Upper lobe of left lung (tissue), 6 donors: ENCODE results near the gene NOL3. TPM values are rescaled to one million over a fixed set of nuclear protein-coding genes. Genes with fewer than 3 reads are reported as not detected.
A peak's percentile ranks its signal among the peaks of the same experiment; 100 is the strongest.

Experiments
- ATAC-seq, 2 donors: fragments of 200-7000 bp; cut with Tn5 transposase; one replicate each; pipeline ENCODE4 v1.9.1; 2022; ENCODE audit warnings: mild to moderate bottlenecking in 2 of 2, moderate library complexity in 2 of 2; ENCODE audit not compliant: low FRiP score in 2 of 2
- DNase-seq, 2 donors: peaks; one replicate each; pipeline ENCODE4 v3.0.0-alpha.2; 2019 to 2020
- H3K27ac ChIP-seq, 4 donors: fragments of 200-600 bp; sonication (generic); one replicate each; pipeline ENCODE4 v1.5.1; 2016 to 2019
- H3K27me3 ChIP-seq, 4 donors: fragments of 200-600 bp; sonication (generic); one replicate each; pipeline ENCODE4 v1.5.1; 2017 to 2019
- H3K36me3 ChIP-seq, 4 donors: fragments of 200-600 bp; sonication (generic); one replicate each; pipeline ENCODE4 v1.5.1; 2016 to 2019
- H3K4me1 ChIP-seq, 4 donors: fragments of 200-600 bp; sonication (generic); one replicate each; pipeline ENCODE4 v1.5.1; 2018 to 2019
- H3K4me3 ChIP-seq, 4 donors: fragments of 200-600 bp; sonication (generic); one replicate each; pipeline ENCODE4 v1.5.1; 2017 to 2019; ENCODE audit warnings: mild to moderate bottlenecking in 2 of 4, moderate library complexity in 1 of 4
- H3K9me3 ChIP-seq, 4 donors: fragments of 200-600 bp; sonication (generic); one replicate each; pipeline ENCODE4 v1.5.1; 2018 to 2019
- CTCF ChIP-seq, 6 experiments: fragments of 450-650 bp in 4 of 6; fragments of 200-600 bp in 2 of 6; sonication (generic) in 2 of 6; IDR thresholded peaks; one replicate each; pipeline ENCODE4 v1.5.1; 2016 to 2019; ENCODE audit warnings: antibody characterized with exemption in 6 of 6
- EP300 ChIP-seq, 4 donors: sonication (generic); formaldehyde crosslinking; IDR thresholded peaks; one replicate each; pipeline ENCODE4 v1.5.1; 2017; ENCODE audit warnings: antibody characterized with exemption in 4 of 4, control low read depth in 2 of 4
- POLR2A ChIP-seq, 4 donors: fragments of 450-650 bp; IDR thresholded peaks; one replicate each; pipeline ENCODE4 v1.5.1; 2016 to 2017; ENCODE audit warnings: antibody characterized with exemption in 4 of 4, mild to moderate bottlenecking in 2 of 4
- POLR2AphosphoS5 ChIP-seq, 2 donors: sonication (generic); formaldehyde crosslinking; IDR thresholded peaks; one replicate each; pipeline ENCODE4 v1.5.1; 2017; ENCODE audit warnings: antibody characterized with exemption in 2 of 2
- WGBS, 2 donors: methylation state at CpG; one replicate each; pipeline ENCODE4 v1.1.5; 2017 to 2018; 5-methylcytosine and 5-hydroxymethylcytosine counted together
- total RNA-seq, 6 donors: library from RNA; depleted of rRNA in 4 of 6; stranded (reverse); fragments of >200 nt in 4 of 6; gene quantifications; one replicate each; pipeline versions ENCODE4 v1.1.0 to v1.2.1, GENCODE V29; 2016 to 2021
- donor health status: DM: no; HTN: no; CAD: no; lungs with moderate emphysema.
- donor health status: DM: no; HTN: yes; CAD: no; lungs with severe emphysema.

The NOL3 gene
- total RNA-seq, 6 donors from 2014 or later = 36.5 to 135 (median 58.0) TPM

GRCh38 chr16:67190448-67191399 lies 20.4 kb downstream of the NOL3 start:
- H3K36me3 ChIP-seq = peaks cover 10 to 27% (median 20%) of the 10 kb centered on the region in 4 donors
- 71 to 72% methylated on average over 13 of the region's 13 CpGs for WGBS, 2 donors
- TF ChIP-seq POLR2AphosphoS5 (IDR thresholded peaks at IDR 0.05) = no peak
- TF ChIP-seq CTCF (IDR thresholded peaks at IDR 0.05) = no peak
- TF ChIP-seq EP300 (IDR thresholded peaks at IDR 0.05) = no peak
- no peak for TF ChIP-seq POLR2A (IDR thresholded peaks at IDR 0.05)
- H3K4me3 ChIP-seq = peak overlapping the region in 3 of 4 donors; percentile 33 to 46 (median 37)
- no peaks in the 10 kb centered on the region for H3K9me3 ChIP-seq
- no peak for ATAC-seq
- no peaks in the 10 kb centered on the region for H3K27me3 ChIP-seq
- peaks cover 25 to 51% (median 34%) of the 10 kb centered on the region in 4 donors for H3K4me1 ChIP-seq
- peak overlapping the region; percentile 38 to 89 (median 48) for H3K27ac ChIP-seq
- DNase-seq = no peak

GRCh38 chr16:67191411-67191994 lies 21.2 kb downstream of the NOL3 start:
- H3K27me3 ChIP-seq = no peaks in the 10 kb centered on the region
- H3K4me3 ChIP-seq = peak overlapping the region in 3 of 4 donors; percentile 92 to 99 (median 98)
- ATAC-seq (no peak), DNase-seq (no peak)
- TF ChIP-seq POLR2A (IDR thresholded peaks at IDR 0.05) = no peak
- TF ChIP-seq POLR2AphosphoS5 (IDR thresholded peaks at IDR 0.05) = no peak
- no peak for TF ChIP-seq CTCF (IDR thresholded peaks at IDR 0.05)
- TF ChIP-seq EP300 (IDR thresholded peaks at IDR 0.05) = no peak
- H3K9me3 ChIP-seq = no peaks in the 10 kb centered on the region
- H3K36me3 ChIP-seq = peaks cover 18 to 35% (median 28%) of the 10 kb centered on the region in 4 donors
- WGBS, 2 donors = 17 to 19% methylated on average over 9 of the region's 9 CpGs
- peak overlapping the region in 3 of 4 donors; percentile 46 to 89 (median 88) for H3K27ac ChIP-seq
- H3K4me1 ChIP-seq = peaks cover 23 to 46% (median 29%) of the 10 kb centered on the region in 4 donors

- ATAC-seq (peak; percentile 90 to 97), DNase-seq (peak; percentile 95 to 97)
- peaks cover 23 to 46% (median 29%) of the 10 kb centered on the region in 4 donors for H3K4me1 ChIP-seq
- no peaks in the 10 kb centered on the region for H3K27me3 ChIP-seq
- peak within 1 kb of the TSS; percentile 79 to 89 (median 84) for H3K27ac ChIP-seq
- peak in 4 of 6 experiments; percentile 12 to 44 (median 22) for TF ChIP-seq CTCF (IDR thresholded peaks at IDR 0.05)
- TF ChIP-seq POLR2A (IDR thresholded peaks at IDR 0.05) = peak in 3 of 4 donors; percentile 41 to 87 (median 48)
- TF ChIP-seq EP300 (IDR thresholded peaks at IDR 0.05) = peak in 1 of 4 donors; percentile 57
- peak; percentile 96 to 98 for TF ChIP-seq POLR2AphosphoS5 (IDR thresholded peaks at IDR 0.05)
- H3K36me3 ChIP-seq = peaks cover 18 to 41% (median 34%) of the 10 kb centered on the region in 4 donors
- 0 to 1% methylated on average over 9 to 52 of the region's 54 CpGs for WGBS, 2 donors
- no peaks in the 10 kb centered on the region for H3K9me3 ChIP-seq
- peak within 1 kb of the TSS; percentile 92 to 99 (median 98) for H3K4me3 ChIP-seq
Measured at GRCh38 chr16:67191995-67192681, 21.8 kb downstream of the NOL3 start, which contains the start of gene E2F4. Gene E2F4 (plus strand): TSS chr16:67192155. CDS start chr16:67192228, 73 bp downstream.

- H3K4me1 ChIP-seq = peaks cover 23 to 50% (median 31%) of the 10 kb centered on the region in 4 donors
- peak overlapping the region; percentile 92 to 99 (median 98) for H3K4me3 ChIP-seq
- H3K9me3 ChIP-seq = no peaks in the 10 kb centered on the region
- DNase-seq = no peak
- H3K36me3 ChIP-seq = peaks cover 18 to 49% (median 41%) of the 10 kb centered on the region in 4 donors
- TF ChIP-seq POLR2A (IDR thresholded peaks at IDR 0.05) (no peak), EP300 (IDR thresholded peaks at IDR 0.05) (no peak), POLR2AphosphoS5 (IDR thresholded peaks at IDR 0.05) (no peak), CTCF (IDR thresholded peaks at IDR 0.05) (no peak)
- peak overlapping the region; percentile 79 to 89 (median 84) for H3K27ac ChIP-seq
- WGBS, 2 donors = 28 to 31% methylated on average over 11 to 17 of the region's 17 CpGs
- H3K27me3 ChIP-seq = no peaks in the 10 kb centered on the region
- no peak for ATAC-seq
Measured at GRCh38 chr16:67192781-67193361, 22.5 kb downstream of the NOL3 start.
